Endothelial cell (in vitro differentiated cells): ENCODE results near the gene CEMIP. TPM values are rescaled to one million over a fixed set of nuclear protein-coding genes. Genes with fewer than 3 reads are reported as not detected.

Experiments
- DNase-seq: peaks from one replicate; pipeline ENCODE4 v3.0.0; 2021; ENCODE audit warnings: low spot score
- H3K27ac Mint-ChIP-seq: one replicate; pipeline ENCODE4 v1.8.0; 2021; ENCODE audit warnings: mixed read lengths, inconsistent platforms; ENCODE audit not compliant: unreplicated experiment
- H3K27me3 Mint-ChIP-seq: one replicate; pipeline ENCODE4 v1.8.0; 2021; ENCODE audit warnings: mild to moderate bottlenecking, moderate library complexity, mixed read lengths, inconsistent platforms; ENCODE audit not compliant: unreplicated experiment
- H3K36me3 Mint-ChIP-seq: one replicate; pipeline ENCODE4 v1.8.0; 2021; ENCODE audit warnings: mild to moderate bottlenecking, low read depth, mixed read lengths, inconsistent platforms; ENCODE audit not compliant: unreplicated experiment
- H3K4me1 Mint-ChIP-seq: one replicate; pipeline ENCODE4 v1.8.0; 2021; ENCODE audit warnings: mild to moderate bottlenecking, mixed read lengths, inconsistent platforms; ENCODE audit not compliant: unreplicated experiment
- H3K4me3 Mint-ChIP-seq: one replicate; pipeline ENCODE4 v1.8.0; 2021; ENCODE audit warnings: mild to moderate bottlenecking, mixed read lengths, inconsistent platforms; ENCODE audit not compliant: unreplicated experiment
- H3K9me3 Mint-ChIP-seq: one replicate; pipeline ENCODE4 v1.8.0; 2021; ENCODE audit warnings: mixed read lengths, inconsistent platforms; ENCODE audit not compliant: unreplicated experiment
- total RNA-seq: library from RNA; stranded (reverse); fragmentation: NEBNext Ultra II Directional; extraction: Animal tissue kit (Norgen Biotek cat#: 25700); gene quantifications from one replicate; pipeline ENCODE4 v1.2.1, GENCODE V29; 2021; ENCODE audit not compliant: unreplicated experiment
- TF ChIP-seq, protein P1 (sequence below): fragments of 200-600 bp; sonication (generic); IDR thresholded peaks from one replicate; pipeline ENCODE4 v1.5.0; 2021; ENCODE audit warnings: antibody characterized with exemption; ENCODE audit not compliant: unreplicated experiment

Gene CEMIP
- total RNA-seq, 1 donor from 2014 or later, result not detected

DNA sequence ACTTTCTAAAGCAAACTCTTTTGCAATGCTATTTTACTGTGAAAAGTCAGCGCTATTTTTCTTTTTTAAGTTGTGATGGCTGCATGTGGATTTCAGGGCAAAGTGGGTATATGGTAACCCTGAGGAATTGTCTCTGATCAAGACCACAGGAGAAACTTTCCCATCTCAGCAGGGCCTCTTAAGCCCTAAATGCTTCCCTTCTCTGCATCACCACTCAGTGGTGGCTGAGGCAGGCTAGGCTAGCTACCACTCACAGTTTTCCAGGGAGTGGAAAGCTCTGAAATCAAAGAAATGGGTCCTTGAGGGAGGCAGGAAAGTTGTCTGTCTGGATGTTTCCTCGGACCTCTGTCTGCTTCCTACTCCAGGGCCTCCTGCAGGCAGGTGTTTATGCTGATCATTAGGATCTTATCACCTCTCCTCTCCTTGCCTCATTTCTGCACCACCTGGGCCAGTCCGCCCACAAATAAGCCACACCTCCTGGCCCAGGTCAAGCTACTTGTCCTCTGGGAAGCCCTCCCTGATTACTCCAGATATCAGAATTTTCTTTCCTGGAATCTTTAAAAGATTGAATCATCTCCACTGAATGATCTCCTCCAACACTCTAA, 37.0 kb downstream of the CEMIP start:
- no peak overlapping the region for H3K27ac Mint-ChIP-seq
- H3K9me3 Mint-ChIP-seq, result no peaks in the 10 kb centered on the region
- TF ChIP-seq, protein P1, sequence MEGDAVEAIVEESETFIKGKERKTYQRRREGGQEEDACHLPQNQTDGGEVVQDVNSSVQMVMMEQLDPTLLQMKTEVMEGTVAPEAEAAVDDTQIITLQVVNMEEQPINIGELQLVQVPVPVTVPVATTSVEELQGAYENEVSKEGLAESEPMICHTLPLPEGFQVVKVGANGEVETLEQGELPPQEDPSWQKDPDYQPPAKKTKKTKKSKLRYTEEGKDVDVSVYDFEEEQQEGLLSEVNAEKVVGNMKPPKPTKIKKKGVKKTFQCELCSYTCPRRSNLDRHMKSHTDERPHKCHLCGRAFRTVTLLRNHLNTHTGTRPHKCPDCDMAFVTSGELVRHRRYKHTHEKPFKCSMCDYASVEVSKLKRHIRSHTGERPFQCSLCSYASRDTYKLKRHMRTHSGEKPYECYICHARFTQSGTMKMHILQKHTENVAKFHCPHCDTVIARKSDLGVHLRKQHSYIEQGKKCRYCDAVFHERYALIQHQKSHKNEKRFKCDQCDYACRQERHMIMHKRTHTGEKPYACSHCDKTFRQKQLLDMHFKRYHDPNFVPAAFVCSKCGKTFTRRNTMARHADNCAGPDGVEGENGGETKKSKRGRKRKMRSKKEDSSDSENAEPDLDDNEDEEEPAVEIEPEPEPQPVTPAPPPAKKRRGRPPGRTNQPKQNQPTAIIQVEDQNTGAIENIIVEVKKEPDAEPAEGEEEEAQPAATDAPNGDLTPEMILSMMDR, result no peak
- no peak for DNase-seq
- no peaks in the 10 kb centered on the region for H3K36me3 Mint-ChIP-seq
- H3K4me1 Mint-ChIP-seq, result no peaks in the 10 kb centered on the region
- H3K4me3 Mint-ChIP-seq, result no peak overlapping the region
- no peaks in the 10 kb centered on the region for H3K27me3 Mint-ChIP-seq

DNA sequence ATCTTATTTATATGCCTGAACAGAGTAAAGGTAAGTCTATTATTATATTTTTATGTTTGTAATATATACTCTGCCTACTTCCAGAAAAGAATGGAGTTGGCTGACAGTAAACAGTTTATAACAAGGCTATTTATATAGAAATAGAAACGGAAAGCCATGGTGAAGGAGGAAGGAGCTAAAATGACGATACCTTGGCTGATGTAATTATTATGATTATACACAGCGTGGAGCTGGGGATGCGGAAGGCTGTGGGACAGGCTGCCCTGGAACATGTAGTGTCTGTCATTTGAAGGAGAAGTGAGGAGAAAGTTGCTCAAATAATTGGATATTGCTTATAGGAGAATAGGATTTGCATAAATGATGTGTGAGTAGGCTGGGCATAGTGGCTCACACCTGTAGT, 37.8 kb downstream of the CEMIP start:
- H3K4me3 Mint-ChIP-seq, result no peak overlapping the region
- no peaks in the 10 kb centered on the region for H3K4me1 Mint-ChIP-seq
- no peak for DNase-seq
- H3K27me3 Mint-ChIP-seq, result no peaks in the 10 kb centered on the region
- no peaks in the 10 kb centered on the region for H3K9me3 Mint-ChIP-seq
- TF ChIP-seq, protein P1, result no peak
- H3K36me3 Mint-ChIP-seq, result no peaks in the 10 kb centered on the region
- no peak overlapping the region for H3K27ac Mint-ChIP-seq

DNA sequence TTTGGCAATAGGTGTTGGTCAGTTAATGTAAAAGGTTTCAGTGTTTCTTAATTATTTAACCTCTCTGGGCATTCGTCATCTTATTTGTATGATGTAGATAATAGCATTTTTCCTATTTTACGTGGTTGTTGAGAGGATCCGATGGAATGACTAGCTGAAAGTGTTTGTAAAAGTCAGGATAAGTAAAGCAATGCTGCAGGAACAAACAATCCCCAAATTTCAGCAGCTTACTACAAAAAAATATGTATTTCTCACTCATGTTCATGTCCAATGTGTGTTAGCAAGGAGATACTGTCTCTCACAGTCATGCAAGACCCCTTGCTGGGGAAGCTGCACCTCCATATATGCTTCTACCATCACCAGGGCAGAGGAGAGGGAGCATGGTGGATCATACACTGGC, 38.7 kb downstream of the CEMIP start:
- TF ChIP-seq, protein P1, result no peak
- DNase-seq, result no peak
- Mint-ChIP-seq H3K27ac (no peak overlapping the region), H3K9me3 (no peaks in the 10 kb centered on the region), H3K4me1 (no peaks in the 10 kb centered on the region), H3K4me3 (no peak overlapping the region), H3K27me3 (peaks cover 2% of the 10 kb centered on the region), H3K36me3 (no peaks in the 10 kb centered on the region)

DNA sequence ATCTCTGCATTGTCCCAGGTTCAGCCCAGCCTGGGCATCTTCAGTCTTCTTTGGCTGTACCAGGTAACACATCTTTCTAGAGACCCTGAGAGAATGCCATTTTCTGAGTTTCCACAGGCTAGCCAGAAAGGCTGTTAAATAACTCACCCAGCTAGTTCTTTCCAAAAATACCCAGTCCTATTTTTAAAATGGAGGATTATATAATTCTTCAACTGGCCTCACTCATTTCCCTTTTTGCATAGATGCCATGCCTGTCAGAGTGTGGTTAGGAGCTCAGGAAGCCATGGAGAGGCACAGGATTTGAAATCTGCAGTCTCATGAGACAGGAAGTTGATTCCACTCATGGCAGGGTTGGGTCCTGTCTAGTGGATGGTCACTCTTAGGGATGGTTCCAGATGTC, 39.8 kb downstream of the CEMIP start:
- Mint-ChIP-seq H3K4me3 (no peak overlapping the region), H3K4me1 (no peaks in the 10 kb centered on the region), H3K27ac (no peak overlapping the region), H3K9me3 (no peaks in the 10 kb centered on the region), H3K36me3 (no peaks in the 10 kb centered on the region), H3K27me3 (peaks cover 2% of the 10 kb centered on the region)
- no peak for DNase-seq
- TF ChIP-seq, protein P1, result no peak

DNA sequence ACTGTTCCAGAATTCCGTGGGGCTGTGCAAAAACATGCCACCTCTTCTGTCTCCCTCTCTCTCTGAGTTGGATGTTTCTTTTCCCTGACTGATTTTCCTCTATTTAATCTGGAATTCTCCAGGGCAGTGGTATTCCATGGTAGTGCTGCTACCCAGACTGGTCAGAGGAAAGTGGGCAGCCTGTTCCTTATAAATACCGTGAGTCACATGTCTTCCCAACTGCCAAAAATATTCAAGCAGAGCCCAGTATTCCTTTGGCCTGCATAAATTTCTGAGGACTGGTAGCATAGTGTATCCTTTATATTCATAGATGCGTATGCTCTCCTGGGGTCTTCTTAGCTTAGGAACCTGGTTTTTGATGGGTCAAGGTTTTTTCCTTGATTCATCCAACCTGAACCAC, 40.9 kb downstream of the CEMIP start:
- Mint-ChIP-seq H3K4me1 (no peaks in the 10 kb centered on the region), H3K9me3 (no peaks in the 10 kb centered on the region), H3K27me3 (peaks cover 2% of the 10 kb centered on the region), H3K36me3 (no peaks in the 10 kb centered on the region), H3K27ac (no peak overlapping the region), H3K4me3 (no peak overlapping the region)
- DNase-seq, result no peak
- TF ChIP-seq, protein P1, result no peak
